GM18505 (cell line): ENCODE measurements around the gene LCLAT1.

Source experiments
- ATAC-seq: cut with Tn5 transposase; IDR thresholded peaks from one replicate; pipeline ENCODE4 v1.9.1; 2021; ENCODE audit not compliant: unreplicated experiment
- POLR2A ChIP-seq: IDR thresholded peaks from 4 replicates; pipeline ENCODE4 v1.6.1; 2011; ENCODE audit warnings: borderline replicate concordance; ENCODE audit not compliant: insufficient read depth, insufficient read length; ENCODE audit errors: extremely low read depth

The LCLAT1 gene

DNA sequence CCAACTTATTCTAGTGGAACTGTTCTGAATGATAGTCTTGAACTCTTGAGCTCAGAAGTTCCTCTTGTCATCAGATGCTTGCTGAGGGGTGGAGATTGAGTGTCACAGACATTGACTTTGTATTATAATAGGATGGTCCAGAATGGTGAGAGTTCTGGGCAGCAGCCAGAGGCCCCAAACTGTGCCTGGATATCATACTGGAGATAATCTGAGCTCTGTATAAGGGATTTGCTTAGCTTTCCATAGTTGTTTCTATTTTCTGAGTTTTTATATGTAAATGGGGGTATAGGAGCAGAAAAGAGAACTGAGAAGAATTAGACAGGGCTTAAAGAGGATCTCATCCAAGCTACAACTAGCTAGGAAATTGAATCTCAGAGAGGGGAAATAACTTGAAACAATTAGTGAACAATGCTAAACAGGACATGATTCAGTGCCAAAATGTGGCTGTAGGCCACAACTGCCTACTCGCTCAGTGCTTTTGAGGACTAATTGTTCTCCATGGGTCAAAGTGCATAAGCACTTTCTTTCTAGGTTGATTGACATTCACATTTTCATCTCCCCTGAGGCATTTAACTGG is 10.1 kb upstream of the LCLAT1 start:
- no peak for TF ChIP-seq POLR2A
- ATAC-seq, result no peak

DNA sequence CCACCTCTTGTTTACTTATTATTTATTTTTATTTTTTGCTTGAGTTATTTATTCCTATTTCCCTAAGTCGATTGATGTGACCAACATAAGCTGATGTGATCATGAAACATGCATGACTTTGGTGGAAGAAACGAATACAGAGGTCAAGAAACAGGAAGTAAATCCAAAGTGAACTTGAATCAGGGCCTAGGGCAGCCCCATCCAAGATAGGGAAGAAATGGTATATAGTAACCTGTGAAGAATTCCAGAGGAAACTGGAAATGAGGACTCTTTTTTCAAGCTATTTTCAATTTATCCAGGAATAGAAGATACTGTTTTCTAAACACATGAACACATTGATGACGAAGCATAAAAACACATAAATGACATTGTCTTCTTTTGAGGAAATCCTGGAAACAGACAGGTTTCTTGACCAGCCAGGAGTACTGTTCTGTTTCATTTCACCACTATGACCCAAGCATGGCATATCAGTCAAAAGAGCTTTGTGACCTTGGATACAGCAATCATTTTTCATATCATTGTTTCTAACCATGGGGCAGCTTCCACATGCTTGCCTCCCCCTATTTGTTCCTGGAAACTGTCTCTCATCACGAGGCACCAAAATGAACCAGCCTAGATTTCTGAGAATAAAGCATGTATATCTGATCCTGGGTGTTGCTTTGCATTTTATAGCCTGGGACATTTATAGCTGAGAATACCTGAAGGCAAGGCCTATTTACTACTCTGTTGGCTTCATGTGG is 9.1 kb upstream of the LCLAT1 start:
- TF ChIP-seq POLR2A, result no peak
- ATAC-seq, result no peak

GRCh38 chr2:30439296-30439695 is 7.8 kb upstream of the LCLAT1 start:
- no peak for ATAC-seq
- TF ChIP-seq POLR2A, result no peak

DNA sequence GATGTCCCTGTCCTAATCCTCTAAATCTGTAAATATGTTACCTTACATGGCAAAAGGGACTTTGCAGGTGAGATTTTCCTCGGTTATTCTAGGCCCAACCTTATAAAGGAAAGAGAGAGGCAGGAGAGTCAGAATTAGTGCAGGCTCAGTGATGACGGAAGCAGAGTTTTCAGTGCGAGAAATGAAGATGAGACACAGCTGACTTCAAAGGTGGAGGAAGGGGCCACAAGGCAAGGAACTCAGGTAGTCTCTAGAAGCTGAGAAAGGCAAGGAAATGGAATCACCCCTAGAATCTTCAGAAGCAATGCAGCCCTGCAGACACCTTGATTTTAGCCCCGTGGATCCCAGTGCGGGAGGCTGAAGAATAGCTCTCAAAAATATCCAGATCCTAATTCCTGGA is 7.2 kb upstream of the LCLAT1 start:
- ATAC-seq, result no peak
- TF ChIP-seq POLR2A, result no peak

GRCh38 chr2:30441023-30441422 is 6.0 kb upstream of the LCLAT1 start:
- ATAC-seq, result no peak
- no peak for TF ChIP-seq POLR2A

GRCh38 chr2:30443081-30443480 is 4.0 kb upstream of the LCLAT1 start:
- no peak for TF ChIP-seq POLR2A
- no peak for ATAC-seq

- no peak for ATAC-seq
- no peak for TF ChIP-seq POLR2A
Measured at GRCh38 chr2:30444273-30444672, 2.8 kb upstream of the LCLAT1 start.

DNA sequence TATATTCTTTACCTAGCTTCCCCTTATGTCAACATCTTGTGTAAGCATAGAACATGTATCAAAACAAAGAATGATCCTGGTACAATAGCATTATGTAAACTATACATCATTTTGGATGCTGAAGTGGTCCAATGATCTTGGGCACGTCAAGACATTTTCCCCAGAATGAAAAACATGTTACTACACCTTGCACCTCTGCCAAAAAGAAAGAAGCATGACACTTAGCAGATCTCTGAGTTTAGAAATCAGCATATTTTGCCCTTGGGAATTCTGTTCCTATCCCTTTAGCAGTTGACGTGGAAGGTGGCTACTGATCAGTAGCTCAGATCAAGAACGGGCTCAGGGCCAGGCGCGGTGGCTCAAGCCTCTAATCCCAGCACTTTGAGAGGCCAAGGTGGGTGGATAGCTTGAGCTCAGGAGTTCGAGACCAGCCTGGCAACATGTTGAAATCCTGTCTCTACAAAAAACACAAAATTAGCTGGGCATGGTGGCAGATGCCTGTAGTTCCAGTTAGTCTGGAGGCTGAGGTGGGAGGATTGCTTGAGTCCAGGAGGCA is 1.7 kb upstream of the LCLAT1 start:
- no peak for ATAC-seq
- no peak for TF ChIP-seq POLR2A

DNA sequence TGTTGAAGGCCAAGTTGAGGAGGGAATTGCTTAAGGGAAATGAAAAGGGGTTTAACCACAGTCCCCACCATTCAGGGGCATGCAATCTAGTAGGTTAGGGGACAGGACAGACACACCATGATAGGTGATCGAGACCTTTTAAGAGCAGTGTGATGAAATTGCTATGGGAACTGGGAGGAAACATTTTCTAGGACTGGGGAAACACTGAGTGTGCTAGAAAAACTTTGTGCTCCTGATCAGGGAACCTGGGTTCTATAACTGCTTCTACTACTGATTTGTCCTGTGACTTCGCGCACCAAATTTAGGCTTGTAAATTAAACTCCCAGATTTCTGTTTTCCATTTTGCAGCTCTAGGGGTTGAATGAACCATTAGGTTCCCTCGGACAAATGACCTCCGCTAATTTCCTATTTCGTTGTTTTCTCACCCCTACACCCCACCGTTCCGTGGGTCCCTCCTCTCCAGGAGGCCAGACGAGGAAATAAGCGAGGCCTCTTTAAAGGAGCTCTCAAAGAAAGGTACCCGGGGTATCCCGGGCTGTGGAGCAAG is 371 bp upstream of the LCLAT1 start:
- no peak for TF ChIP-seq POLR2A
- no peak for ATAC-seq

DNA sequence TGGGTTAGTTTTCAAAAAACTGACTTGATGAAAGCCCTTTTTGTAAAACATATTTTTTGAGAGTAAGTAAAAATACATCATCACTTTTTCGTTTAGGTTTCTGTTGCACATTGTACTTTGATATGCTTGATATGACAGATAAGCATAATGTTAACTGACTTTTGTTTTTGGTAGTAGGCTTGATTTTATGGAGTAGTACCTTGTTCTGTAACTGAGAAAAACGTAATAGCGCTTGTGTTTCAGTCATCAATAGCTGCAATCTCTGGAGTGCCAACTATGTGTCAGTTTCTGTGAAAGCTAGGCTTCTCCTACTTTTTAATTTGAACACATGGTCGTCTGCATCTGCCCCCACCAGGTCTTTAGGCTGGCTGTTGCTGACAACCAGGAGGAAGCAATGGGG is 1.3 kb downstream of the LCLAT1 start:
- TF ChIP-seq POLR2A, result no peak
- no peak for ATAC-seq

GRCh38 chr2:30448866-30449265 is 1.8 kb downstream of the LCLAT1 start:
- no peak for ATAC-seq
- TF ChIP-seq POLR2A, result no peak

GRCh38 chr2:30450025-30450424 is 3.0 kb downstream of the LCLAT1 start:
- no peak for TF ChIP-seq POLR2A
- no peak for ATAC-seq

GRCh38 chr2:30453498-30453897 is 6.5 kb downstream of the LCLAT1 start:
- no peak for ATAC-seq
- no peak for TF ChIP-seq POLR2A

DNA sequence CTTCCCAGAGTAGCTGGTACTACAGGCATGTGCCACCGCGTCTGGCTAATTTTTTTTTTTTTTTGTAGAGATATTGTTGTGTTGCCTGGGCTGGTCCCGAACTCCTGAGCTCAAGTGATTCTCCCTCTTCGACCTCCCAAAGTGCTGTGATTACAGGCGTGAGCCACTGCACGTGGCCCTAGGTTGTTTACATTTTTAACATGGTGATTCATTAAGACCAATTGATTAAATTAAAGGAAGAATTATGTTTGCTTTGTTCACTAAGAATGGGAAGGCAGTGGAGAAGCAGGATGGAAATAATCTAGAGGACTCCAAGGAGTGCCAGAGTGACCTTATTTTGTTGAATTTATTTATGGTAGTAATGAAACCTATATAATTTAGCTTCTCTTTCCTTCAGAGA is 7.5 kb downstream of the LCLAT1 start:
- no peak for ATAC-seq
- no peak for TF ChIP-seq POLR2A
